Fibroblast of the aortic adventitia (primary cell): ENCODE results near the gene VKORC1. TPM values are rescaled to one million over a fixed set of nuclear protein-coding genes. Genes with fewer than 3 reads are reported as not detected.

Source experiments
- DNase-seq: peaks from one replicate; pipeline ENCODE4 v3.0.0-alpha.2; 2010; ENCODE audit warnings: low read depth
- H3K4me3 ChIP-seq: 2 replicates; pipeline ENCODE4 v1.5.1; 2011; ENCODE audit warnings: low read depth, mild to moderate bottlenecking, control low read depth, low read length, moderate library complexity
- total RNA-seq: library from RNA; depleted of rRNA; stranded (reverse); fragments of >200 nt; gene quantifications from 2 replicates; pipeline ENCODE4 v1.2.3, GENCODE V29; 2012; ENCODE audit warnings: low replicate concordance
- TF ChIP-seq, protein P1 (sequence below): IDR thresholded peaks from 2 replicates; pipeline ENCODE4 v1.5.1; 2011; ENCODE audit warnings: mild to moderate bottlenecking, low read length, control low read depth, inconsistent platforms; ENCODE audit not compliant: insufficient read depth

The VKORC1 gene
- total RNA-seq, 1 donor: 146 TPM

DNA sequence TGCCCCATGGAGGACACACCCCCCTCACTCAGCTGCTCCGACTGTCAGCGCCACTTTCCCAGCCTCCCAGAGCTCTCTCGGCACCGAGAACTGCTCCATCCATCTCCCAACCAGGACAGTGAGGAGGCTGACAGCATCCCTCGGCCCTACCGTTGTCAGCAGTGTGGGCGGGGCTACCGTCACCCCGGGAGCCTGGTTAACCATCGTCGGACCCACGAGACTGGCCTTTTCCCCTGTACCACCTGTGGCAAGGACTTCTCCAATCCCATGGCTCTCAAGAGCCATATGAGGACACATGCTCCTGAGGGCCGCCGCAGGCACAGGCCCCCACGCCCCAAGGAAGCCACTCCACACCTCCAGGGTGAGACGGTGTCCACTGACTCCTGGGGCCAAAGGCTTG, 18.3 kb downstream of the VKORC1 start:
- H3K4me3 ChIP-seq: no peak overlapping the region
- DNase-seq: no peak
- TF ChIP-seq, protein P1, sequence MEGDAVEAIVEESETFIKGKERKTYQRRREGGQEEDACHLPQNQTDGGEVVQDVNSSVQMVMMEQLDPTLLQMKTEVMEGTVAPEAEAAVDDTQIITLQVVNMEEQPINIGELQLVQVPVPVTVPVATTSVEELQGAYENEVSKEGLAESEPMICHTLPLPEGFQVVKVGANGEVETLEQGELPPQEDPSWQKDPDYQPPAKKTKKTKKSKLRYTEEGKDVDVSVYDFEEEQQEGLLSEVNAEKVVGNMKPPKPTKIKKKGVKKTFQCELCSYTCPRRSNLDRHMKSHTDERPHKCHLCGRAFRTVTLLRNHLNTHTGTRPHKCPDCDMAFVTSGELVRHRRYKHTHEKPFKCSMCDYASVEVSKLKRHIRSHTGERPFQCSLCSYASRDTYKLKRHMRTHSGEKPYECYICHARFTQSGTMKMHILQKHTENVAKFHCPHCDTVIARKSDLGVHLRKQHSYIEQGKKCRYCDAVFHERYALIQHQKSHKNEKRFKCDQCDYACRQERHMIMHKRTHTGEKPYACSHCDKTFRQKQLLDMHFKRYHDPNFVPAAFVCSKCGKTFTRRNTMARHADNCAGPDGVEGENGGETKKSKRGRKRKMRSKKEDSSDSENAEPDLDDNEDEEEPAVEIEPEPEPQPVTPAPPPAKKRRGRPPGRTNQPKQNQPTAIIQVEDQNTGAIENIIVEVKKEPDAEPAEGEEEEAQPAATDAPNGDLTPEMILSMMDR: no peak

DNA sequence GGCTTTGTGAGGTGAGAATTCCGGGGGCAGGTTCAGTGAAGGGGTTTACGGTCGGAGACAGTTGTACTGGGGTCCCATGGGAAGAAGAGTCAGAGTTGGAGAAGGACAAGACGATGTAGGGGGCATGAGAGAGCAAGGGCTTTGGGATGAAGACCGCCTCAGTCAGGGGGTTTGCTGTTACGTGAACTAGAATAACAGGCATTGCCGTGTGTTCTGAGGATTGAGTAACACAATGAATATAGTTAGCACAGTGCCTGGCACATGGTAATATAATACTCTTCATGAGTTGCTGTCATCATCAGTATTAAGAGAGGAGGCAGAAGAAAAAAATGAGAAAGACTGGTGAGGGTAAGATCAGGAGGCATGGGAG, 19.8 kb downstream of the VKORC1 start:
- no peak for DNase-seq
- TF ChIP-seq, protein P1: peak; percentile 4
- peak overlapping the region; percentile 82 for H3K4me3 ChIP-seq

DNA sequence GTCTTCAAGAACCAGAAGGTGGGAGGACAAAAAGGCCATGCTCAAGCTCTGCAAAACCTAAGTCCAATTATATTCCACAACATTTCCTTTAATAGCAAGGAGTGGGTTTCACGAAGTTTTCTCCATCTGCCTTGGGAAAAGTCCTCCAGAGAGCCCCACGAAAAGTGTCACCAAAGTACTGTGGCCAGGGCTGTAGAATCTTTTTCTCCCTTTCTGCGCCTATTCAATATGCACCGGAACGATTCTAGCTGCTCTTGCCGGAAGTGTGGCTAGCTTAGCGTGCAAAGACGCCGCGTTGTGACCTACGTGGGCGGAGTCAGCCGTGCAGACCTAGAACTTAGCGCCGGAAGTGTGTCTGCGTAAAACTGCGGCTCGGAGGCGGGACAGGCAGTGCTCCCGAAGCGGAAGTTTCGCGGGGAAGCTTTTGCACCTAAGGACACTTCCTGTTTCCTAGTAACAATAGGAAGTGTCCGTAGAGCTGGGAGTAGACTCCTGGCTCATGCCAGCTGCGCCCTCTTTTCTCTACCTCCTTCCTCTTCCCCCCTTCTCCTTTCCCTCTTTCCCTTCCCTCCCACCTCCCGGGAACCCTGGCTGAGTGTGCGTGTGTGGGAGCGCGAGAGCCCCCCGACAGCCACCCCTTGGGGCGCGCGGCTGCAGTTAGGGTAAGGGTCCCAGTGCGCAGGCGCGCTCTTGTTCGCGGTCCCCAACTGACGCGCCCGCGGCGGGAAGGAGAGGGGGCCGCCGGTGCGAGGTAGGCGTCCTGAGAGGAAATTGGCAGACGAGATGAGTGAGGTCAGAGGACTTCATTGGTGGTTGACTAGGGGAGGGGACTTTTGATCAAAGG, 20.4 kb downstream of the VKORC1 start, which contains the start of the genes ZNF646 and ZNF668:
Gene ZNF646, plus strand, starts transcription at position 453 of the 844 bp plus-strand sequence. CDS start 1,903 bp downstream, outside the sequence.
Gene ZNF668, minus strand, starts transcription at position 271 of the 844 bp plus-strand sequence. CDS start 9,781 bp downstream, outside the sequence.
- DNase-seq: peak; percentile 99

DNA sequence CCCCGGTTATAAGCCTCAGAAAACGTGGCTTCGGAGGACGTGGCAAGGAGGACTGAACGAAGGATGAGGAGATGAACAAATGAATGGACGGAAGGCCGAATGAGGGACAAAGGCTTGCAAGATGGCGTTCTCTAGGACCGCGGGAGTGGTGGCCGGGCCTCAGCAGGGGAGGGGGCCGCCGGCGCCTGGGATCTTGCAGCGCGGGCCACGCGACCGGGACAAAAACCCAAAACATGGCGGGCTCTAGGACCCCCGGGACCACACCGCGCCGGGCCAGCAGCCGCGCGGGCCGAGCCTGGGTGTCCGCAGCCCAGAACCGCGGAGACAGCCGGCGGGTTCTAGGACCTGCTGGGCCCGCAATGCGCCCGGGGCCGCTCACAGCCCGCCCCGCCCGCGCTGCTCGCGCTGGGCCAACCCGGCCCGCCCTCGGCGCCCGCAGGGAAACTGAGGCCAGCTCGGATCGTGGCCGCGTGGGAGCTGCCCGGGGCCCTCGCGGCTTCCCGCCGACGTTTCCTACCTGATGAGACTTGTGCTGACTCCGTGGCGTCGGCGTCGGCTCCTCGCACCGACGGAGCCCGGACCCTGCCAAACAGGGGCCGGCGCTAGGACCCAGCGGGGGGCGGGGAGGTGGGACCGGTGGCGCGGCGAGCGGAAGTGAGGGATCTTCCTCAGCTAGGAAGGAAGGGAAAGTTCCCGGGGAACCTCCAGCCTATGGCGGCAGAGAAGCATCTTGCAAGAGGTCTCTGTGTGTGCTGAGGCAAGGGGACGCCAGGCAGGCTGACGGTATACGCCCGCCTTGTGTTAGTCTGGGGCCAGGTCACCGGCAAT, 21.2 kb downstream of the VKORC1 start:
- H3K4me3 ChIP-seq: peak overlapping the region; percentile 82
- peak; percentile 88 for DNase-seq
- TF ChIP-seq, protein P1: no peak

More for the DNA sequence above, 20.4 kb downstream of the VKORC1 start, which contains the start of the genes ZNF646 and ZNF668:
- peak within 1 kb of the TSS; percentile 82 for H3K4me3 ChIP-seq
- TF ChIP-seq, protein P1: no peak

DNA sequence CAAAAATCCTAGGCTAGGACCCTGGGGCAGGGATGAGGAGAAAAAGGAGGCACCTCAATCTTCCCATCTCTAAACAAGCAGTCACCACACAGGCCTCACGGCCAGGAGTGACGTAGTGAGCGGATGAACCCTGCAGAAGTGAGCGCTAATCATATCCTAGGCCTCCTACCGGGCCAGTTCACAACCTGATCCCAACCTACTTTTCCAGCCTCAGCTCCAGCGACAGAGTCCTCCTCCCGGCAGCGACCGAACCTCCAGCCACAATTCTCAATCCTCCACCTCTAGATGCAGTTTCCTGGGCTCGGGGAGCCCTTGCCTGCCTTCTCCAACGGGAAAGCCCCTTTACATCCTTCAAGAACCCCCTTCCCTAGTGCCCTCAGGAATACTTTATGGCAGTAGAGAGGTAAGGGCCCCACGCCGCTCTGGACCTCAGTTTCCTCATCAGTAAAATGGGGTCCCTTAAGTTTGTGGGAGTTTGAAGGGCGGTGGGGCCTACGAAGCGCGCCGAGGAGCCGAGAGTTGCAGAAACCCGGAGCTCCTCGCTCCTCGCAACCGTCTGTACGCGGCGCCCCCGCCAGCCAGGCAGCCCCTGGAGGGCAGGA, 22.0 kb downstream of the VKORC1 start:
- DNase-seq: peak; percentile 42
- H3K4me3 ChIP-seq: peak overlapping the region; percentile 82
- TF ChIP-seq, protein P1: no peak

DNA sequence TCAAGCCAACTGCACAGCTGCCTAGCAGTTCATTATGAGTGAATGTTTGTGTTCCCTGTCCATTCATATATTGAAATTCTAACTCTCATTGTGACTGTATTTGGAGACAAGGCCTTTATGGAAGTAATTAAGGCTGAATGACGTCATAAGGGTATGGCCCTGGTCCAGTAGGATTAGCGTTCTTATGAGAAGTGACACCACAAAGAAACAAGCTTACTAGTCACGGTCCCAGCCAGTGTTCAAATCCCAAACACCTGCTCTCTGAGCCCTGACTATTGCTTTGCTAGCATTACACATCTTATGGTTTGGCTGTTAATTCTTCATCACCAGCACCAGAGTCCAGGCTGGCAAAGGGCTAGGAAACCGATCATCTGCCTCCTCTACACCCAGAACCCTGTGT, 22.7 kb downstream of the VKORC1 start:
- DNase-seq: peak; percentile 89
- TF ChIP-seq, protein P1: no peak
- peak overlapping the region; percentile 82 for H3K4me3 ChIP-seq
